Keratinocyte (primary cell): ENCODE data around the gene SCT. TPM values are rescaled to one million over a fixed set of nuclear protein-coding genes. Genes with fewer than 3 reads are reported as not detected.

ENCODE experiments used
- DNase-seq: peaks from one replicate; pipeline ENCODE4 v3.0.0-alpha.2; 2011; ENCODE audit warnings: low read depth, missing footprints, low spot score
- FAIRE-seq: peaks from 2 replicates; lab custom pipeline; 2011; peaks lifted over from hg19 to GRCh38; lab: Jason Lieb, UNC
- H2AFZ ChIP-seq: 2 replicates; pipeline ENCODE4 v1.6.0; 2012; ENCODE audit warnings: low read length, control low read depth, inconsistent platforms; ENCODE audit not compliant: control insufficient read depth
- H3K27ac ChIP-seq: 2 replicates; pipeline ENCODE4 v1.5.1; 2011; ENCODE audit warnings: low read length; ENCODE audit not compliant: control insufficient read depth, insufficient read depth
- H3K27me3 ChIP-seq: 3 replicates; pipeline ENCODE4 v1.6.0; 2011; ENCODE audit warnings: low read length; ENCODE audit not compliant: control insufficient read depth, insufficient read depth; ENCODE audit errors: extremely low read depth
- H3K36me3 ChIP-seq, 2 experiments: 2 replicates in 1 of 2; 3 replicates in 1 of 2; pipeline ENCODE4 v1.5.1; 2011; ENCODE audit warnings: low read length in 2 of 2, mild to moderate bottlenecking in 1 of 2; ENCODE audit not compliant: control insufficient read depth in 2 of 2, insufficient read depth in 2 of 2; ENCODE audit errors: extremely low read depth in 1 of 2
- H3K4me1 ChIP-seq: 3 replicates; pipeline ENCODE4 v1.5.1; 2011; ENCODE audit warnings: low read length; ENCODE audit not compliant: control insufficient read depth, insufficient read depth; ENCODE audit errors: extremely low read depth
- H3K4me2 ChIP-seq: 3 replicates; pipeline ENCODE4 v1.6.0; 2011; ENCODE audit warnings: low read depth, low read length; ENCODE audit not compliant: control insufficient read depth, insufficient read depth; ENCODE audit errors: extremely low read depth
- H3K4me3 ChIP-seq, 3 experiments: fragments of 200-600 bp in 1 of 3; sonication (generic) in 1 of 3; 2 replicates in 2 of 3; 3 replicates in 1 of 3; pipeline ENCODE4 v1.5.1; 2011 to 2016; ENCODE audit warnings: low read length in 3 of 3, mild to moderate bottlenecking in 3 of 3, control low read depth in 2 of 3, inconsistent platforms in 1 of 3, low read depth in 1 of 3, mixed read lengths in 1 of 3, mixed run types in 1 of 3, moderate library complexity in 1 of 3; ENCODE audit not compliant: control insufficient read depth in 2 of 3, insufficient read depth in 2 of 3; ENCODE audit errors: extremely low read depth in 1 of 3
- H3K79me2 ChIP-seq: 2 replicates; pipeline ENCODE4 v1.6.0; 2012; ENCODE audit warnings: low read length; ENCODE audit not compliant: control insufficient read depth, insufficient read depth
- H3K9ac ChIP-seq: 3 replicates; pipeline ENCODE4 v1.6.0; 2011; ENCODE audit warnings: low read length; ENCODE audit not compliant: control insufficient read depth, insufficient read depth; ENCODE audit errors: extremely low read depth
- H3K9me1 ChIP-seq: 3 replicates; pipeline ENCODE4 v1.6.0; 2011; ENCODE audit warnings: low read length; ENCODE audit not compliant: control insufficient read depth, insufficient read depth; ENCODE audit errors: extremely low read depth
- H3K9me3 ChIP-seq: 2 replicates; pipeline ENCODE4 v1.5.1; 2012; ENCODE audit warnings: low read depth, low read length; ENCODE audit not compliant: control insufficient read depth
- H4K20me1 ChIP-seq: 3 replicates; pipeline ENCODE4 v1.6.0; 2011; ENCODE audit warnings: low read length; ENCODE audit not compliant: control insufficient read depth, insufficient read depth; ENCODE audit errors: extremely low read depth
- CTCF ChIP-seq, 3 experiments: IDR thresholded peaks in 1 of 3; conservative IDR thresholded peaks in 1 of 3; optimal IDR thresholded peaks in 1 of 3; 2 replicates in 2 of 3; 3 replicates in 1 of 3; pipeline versions ENCODE3 to v1.5.1; 2011; ENCODE audit warnings: low read length in 3 of 3, mild to moderate bottlenecking in 3 of 3, moderate library complexity in 2 of 3, control low read depth in 1 of 3, inconsistent platforms in 1 of 3; ENCODE audit not compliant: insufficient read depth in 2 of 3; ENCODE audit errors: extremely low read depth in 1 of 3
- EZH2 ChIP-seq: IDR thresholded peaks from one replicate; pipeline ENCODE4 v1.6.1; 2012; ENCODE audit warnings: inconsistent platforms, mild to moderate bottlenecking, low read length, moderate library complexity
- dilution Hi-C: fragments of 300-500 bp; cut with MboI; formaldehyde crosslinking; loops from one replicate; pipeline ENCODE4 v1.7.0; 2020; ENCODE audit warnings: low sequenced_read_pairs; ENCODE audit not compliant: extremely low pct_ligation_motif_present
- polyA plus RNA-seq, 5 experiments: library from polyadenylated mRNA; depleted of rRNA in 3 of 5; stranded (reverse) in 3 of 5; stranded (forward) in 1 of 5; unstranded in 1 of 5; fragments of >200 nt; gene quantifications; 1 replicate in 1 of 5; 2 replicates in 3 of 5; 3 replicates in 1 of 5; pipeline versions ENCODE4 v1.2.1 to v1.2.3, GENCODE V29; 2011 to 2012; ENCODE audit warnings: missing spikeins in 2 of 5, low read depth in 1 of 5, low replicate concordance in 1 of 5

Gene SCT
- polyA plus RNA-seq, 1 donor (not counting 4 experiments of a cell fraction or from before 2014, with no cell fraction given) = not detected

- FAIRE-seq (no peak), DNase-seq (no peak)
- no peaks in the 10 kb centered on the region for H3K9me3 ChIP-seq
- H3K27me3 ChIP-seq = no peaks in the 10 kb centered on the region
- H2AFZ ChIP-seq = no peak overlapping the region
- no peak overlapping the region for H3K27ac ChIP-seq
- H3K4me2 ChIP-seq = no peak overlapping the region
- peaks cover 13 to 25% of the 10 kb centered on the region in 2 experiments for H3K36me3 ChIP-seq
- dilution Hi-C loops = no loop called here
- TF ChIP-seq CTCF (optimal IDR thresholded peaks at IDR 0.05 in 1 of 3, IDR thresholded peaks at IDR 0.05 in 1 of 3, conservative IDR thresholded peaks at IDR 0.05 in 1 of 3; ENCODE audit: extremely low read depth in 1 of 3, insufficient read depth in 2 of 3, low read length in 3 of 3) (no peak), EZH2 (no peak)
- H3K4me3 ChIP-seq = no peak overlapping the region
- peaks cover 8% of the 10 kb centered on the region for H3K9me1 ChIP-seq
- peaks cover 22% of the 10 kb centered on the region for H3K4me1 ChIP-seq
- H4K20me1 ChIP-seq = peaks cover 50% of the 10 kb centered on the region
- H3K9ac ChIP-seq = no peak overlapping the region
- peaks cover 85% of the 10 kb centered on the region for H3K79me2 ChIP-seq
Observed at GRCh38 chr11:581342-581741, 45.6 kb downstream of the SCT start.

- Histone ChIP-seq H3K4me3 (no peak overlapping the region), H3K36me3 (peaks cover 12 to 25% of the 10 kb centered on the region in 2 experiments), H4K20me1 (peaks cover 50% of the 10 kb centered on the region), H3K4me1 (peaks cover 27% of the 10 kb centered on the region), H3K27me3 (no peaks in the 10 kb centered on the region), H2AFZ (no peak overlapping the region), H3K9ac (no peak overlapping the region), H3K9me3 (no peaks in the 10 kb centered on the region), H3K79me2 (peaks cover 78% of the 10 kb centered on the region), H3K27ac (peak overlapping the region; percentile 6), H3K4me2 (no peak overlapping the region), H3K9me1 (peaks cover 8% of the 10 kb centered on the region)
- DNase-seq (no peak), FAIRE-seq (no peak)
- dilution Hi-C loops = no loop called here
- no peak for TF ChIP-seq CTCF (optimal IDR thresholded peaks at IDR 0.05 in 1 of 3, IDR thresholded peaks at IDR 0.05 in 1 of 3, conservative IDR thresholded peaks at IDR 0.05 in 1 of 3; ENCODE audit: extremely low read depth in 1 of 3, insufficient read depth in 2 of 3, low read length in 3 of 3)
- TF ChIP-seq EZH2 = no peak
Observed at GRCh38 chr11:579830-580601, 47.0 kb downstream of the SCT start.
